ENCODE data around the gene COX7A2L. TPM values are rescaled to one million over a fixed set of nuclear protein-coding genes. Genes with fewer than 3 reads are reported as not detected.

The COX7A2L gene
- total RNA-seq, 1 experiment from 2014 or later: 144 TPM

DNA sequence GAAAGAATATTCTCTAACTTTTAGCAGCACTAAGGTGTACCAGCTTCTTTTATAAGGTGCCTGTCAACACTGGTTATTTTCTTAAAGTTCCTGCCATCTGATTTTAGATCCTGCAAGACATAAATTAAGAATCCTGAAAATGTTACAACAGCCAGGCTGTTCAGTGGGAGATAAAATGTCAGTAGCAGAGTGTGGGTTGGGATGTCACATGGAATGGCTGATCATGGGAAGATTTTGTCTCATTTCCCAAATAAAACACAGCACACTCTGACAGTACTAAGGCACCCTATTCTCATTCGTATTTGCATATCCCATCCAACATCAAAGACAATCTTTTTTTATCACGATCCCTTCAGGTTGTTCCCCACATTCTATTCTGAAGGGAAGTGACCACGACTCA, 2.4 kb upstream of the COX7A2L start:
- Histone ChIP-seq H3K4me3 (no peak overlapping the region), H3F3A (ENCODE audit: insufficient read depth, low read depth) (peaks cover 5% of the 10 kb centered on the region; the same call in 1 of the 2 replicates), H3K4me2 (no peak overlapping the region), H3K9me3 (ENCODE audit: insufficient read depth, low read depth) (no peaks in the 10 kb centered on the region), H4K20me1 (ENCODE audit: insufficient read depth) (no peaks in the 10 kb centered on the region), H3K4me1 (replicated peaks; ENCODE audit: insufficient read depth) (peaks cover 34% of the 10 kb centered on the region), H2AFZ (no peak overlapping the region), H3K36me3 (ENCODE audit: low read depth) (no peaks in the 10 kb centered on the region), H3K9me2 (ENCODE audit: insufficient read depth) (no peaks in the 10 kb centered on the region), H3K27ac (no peak overlapping the region), H3K79me2 (ENCODE audit: low read depth) (peaks cover 26% of the 10 kb centered on the region), H3K27me3 (ENCODE audit: insufficient read depth, low read depth) (no peaks in the 10 kb centered on the region)
- no peak for DNase-seq
- TF ChIP-seq, protein P1, sequence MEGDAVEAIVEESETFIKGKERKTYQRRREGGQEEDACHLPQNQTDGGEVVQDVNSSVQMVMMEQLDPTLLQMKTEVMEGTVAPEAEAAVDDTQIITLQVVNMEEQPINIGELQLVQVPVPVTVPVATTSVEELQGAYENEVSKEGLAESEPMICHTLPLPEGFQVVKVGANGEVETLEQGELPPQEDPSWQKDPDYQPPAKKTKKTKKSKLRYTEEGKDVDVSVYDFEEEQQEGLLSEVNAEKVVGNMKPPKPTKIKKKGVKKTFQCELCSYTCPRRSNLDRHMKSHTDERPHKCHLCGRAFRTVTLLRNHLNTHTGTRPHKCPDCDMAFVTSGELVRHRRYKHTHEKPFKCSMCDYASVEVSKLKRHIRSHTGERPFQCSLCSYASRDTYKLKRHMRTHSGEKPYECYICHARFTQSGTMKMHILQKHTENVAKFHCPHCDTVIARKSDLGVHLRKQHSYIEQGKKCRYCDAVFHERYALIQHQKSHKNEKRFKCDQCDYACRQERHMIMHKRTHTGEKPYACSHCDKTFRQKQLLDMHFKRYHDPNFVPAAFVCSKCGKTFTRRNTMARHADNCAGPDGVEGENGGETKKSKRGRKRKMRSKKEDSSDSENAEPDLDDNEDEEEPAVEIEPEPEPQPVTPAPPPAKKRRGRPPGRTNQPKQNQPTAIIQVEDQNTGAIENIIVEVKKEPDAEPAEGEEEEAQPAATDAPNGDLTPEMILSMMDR (conservative IDR thresholded peaks at IDR 0.05): no peak
- TF ChIP-seq EZH2 (IDR thresholded peaks at IDR 0.05; ENCODE audit: low read depth): no peak
- BruUV-seq (replicated peaks): no TSS peak
- ChIA-PET POLR2A (ENCODE audit: unreplicated experiment) (interaction anchor here (0.6 kb wide), 1 partner anchor 17 kb away, joined by 4 read pairs; no protein-coding TSS in a partner anchor), CTCF (no interaction called here)
- intact Hi-C loops (cut with micrococcal nuclease; ENCODE audit: unreplicated experiment): loop anchor here (5.0 kb wide), 1 partner anchor 449 kb away; no protein-coding TSS in a partner anchor

DNA sequence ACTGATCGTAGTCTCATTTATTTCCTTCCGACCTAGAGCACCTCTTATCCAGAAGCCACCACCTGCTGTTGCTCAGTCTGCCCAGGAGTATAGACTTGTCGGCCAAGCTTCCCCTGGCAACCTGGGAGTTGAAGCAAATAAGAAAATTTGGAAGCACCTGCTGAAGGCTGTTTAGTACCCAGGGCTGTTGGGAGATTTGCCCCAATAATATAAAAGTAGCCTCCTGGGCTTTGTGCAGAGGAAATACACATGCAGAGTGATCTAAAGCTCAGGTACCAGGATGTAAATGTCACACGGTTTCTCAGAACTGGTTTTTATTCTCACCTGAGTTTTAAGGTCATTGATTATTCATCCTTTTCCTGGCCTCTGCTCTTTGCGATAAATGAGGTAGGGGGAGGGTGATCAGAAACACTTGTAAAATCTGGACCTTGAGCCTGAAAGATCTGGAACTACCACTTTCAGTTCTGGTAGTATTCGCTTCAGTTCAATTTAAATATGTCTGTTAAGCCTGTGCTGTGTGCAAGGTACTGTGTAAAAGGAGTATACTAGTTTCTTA, 789 bp upstream of the COX7A2L start:
- intact Hi-C loops (cut with micrococcal nuclease; ENCODE audit: unreplicated experiment): loop anchor here (1.0 to 5.0 kb wide), 4 partner anchors 20 to 450 kb away; no protein-coding TSS in a partner anchor
- ChIA-PET POLR2A (ENCODE audit: unreplicated experiment) (interaction anchor here (0.6 kb wide), 1 partner anchor 205 kb away, joined by 4 read pairs; no protein-coding TSS in a partner anchor), CTCF (no interaction called here)
- no peak for DNase-seq
- 0 out of 2 replicates have a peak, but pooled peaks cover 3% of the 10 kb centered on the region for H4K20me1 ChIP-seq (ENCODE audit: insufficient read depth)
- H3K9me2 ChIP-seq (ENCODE audit: insufficient read depth): no peaks in the 10 kb centered on the region
- H3F3A ChIP-seq (ENCODE audit: insufficient read depth, low read depth): peaks cover 5% of the 10 kb centered on the region; the same call in 1 of the 2 replicates
- H3K27me3 ChIP-seq (ENCODE audit: insufficient read depth, low read depth): no peaks in the 10 kb centered on the region
- H3K4me1 ChIP-seq (replicated peaks; ENCODE audit: insufficient read depth): peaks cover 34% of the 10 kb centered on the region
- H3K36me3 ChIP-seq (ENCODE audit: low read depth): no peaks in the 10 kb centered on the region
- TF ChIP-seq EZH2 (IDR thresholded peaks at IDR 0.05; ENCODE audit: low read depth): no peak
- TF ChIP-seq, protein P1 (conservative IDR thresholded peaks at IDR 0.05): no peak; the same call in 1 of the 2 replicates
- H2AFZ ChIP-seq: peak overlapping the region; percentile 83
- H3K4me3 ChIP-seq: peak overlapping the region; percentile 89
- H3K27ac ChIP-seq: peak overlapping the region; percentile 75
- no peaks in the 10 kb centered on the region for H3K9me3 ChIP-seq (ENCODE audit: insufficient read depth, low read depth)
- H3K4me2 ChIP-seq: peak overlapping the region; percentile 98
- TSS peak; percentile 91 for BruUV-seq (replicated peaks)
- peaks cover 42% of the 10 kb centered on the region for H3K79me2 ChIP-seq (ENCODE audit: low read depth)

DNA sequence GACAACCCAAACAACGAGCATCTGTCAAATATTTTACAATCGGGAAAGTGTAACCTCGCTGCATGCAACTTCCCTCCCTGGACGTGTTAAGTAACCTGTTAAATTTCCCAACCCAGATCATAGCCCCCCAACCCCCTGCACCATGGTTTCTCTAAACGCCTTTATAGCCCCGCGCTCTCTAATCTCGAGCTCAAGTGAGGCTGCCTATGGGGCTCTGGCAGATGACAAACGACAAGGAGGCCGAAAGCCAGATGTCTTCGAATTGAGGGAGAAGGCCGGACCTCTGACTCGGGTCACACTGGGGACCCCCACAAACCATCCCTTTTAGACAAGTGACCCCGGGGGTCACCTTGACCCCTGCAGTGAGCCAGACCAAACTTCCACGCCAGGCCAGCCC, 526 bp downstream of the COX7A2L start:
- POLR2A ChIA-PET (ENCODE audit: unreplicated experiment): interaction anchor here (0.6 to 0.7 kb wide), 2 partner anchors 307 to 450 kb away, joined by 4 to 7 read pairs; no protein-coding TSS in a partner anchor
- no peaks in the 10 kb centered on the region for H3K9me2 ChIP-seq (ENCODE audit: insufficient read depth)
- intact Hi-C loops (cut with micrococcal nuclease; ENCODE audit: unreplicated experiment): loop anchor here (5.0 kb wide), 1 partner anchor 452 kb away; no protein-coding TSS in a partner anchor
- peak overlapping the region; percentile 98 for H3K4me2 ChIP-seq
- H2AFZ ChIP-seq: peak overlapping the region; percentile 80
- no TSS peak for BruUV-seq (replicated peaks)
- CTCF ChIA-PET: interaction anchor here (0.6 to 0.7 kb wide), 2 partner anchors 141 to 312 kb away, joined by 7 to 8 read pairs; no protein-coding TSS in a partner anchor
- 0 out of 2 replicates have a peak, but pooled peaks cover 4% of the 10 kb centered on the region for H4K20me1 ChIP-seq (ENCODE audit: insufficient read depth)
- DNase-seq: no peak
- H3F3A ChIP-seq (ENCODE audit: insufficient read depth, low read depth): peaks cover 5% of the 10 kb centered on the region; the same call in 1 of the 2 replicates
- no peaks in the 10 kb centered on the region for H3K9me3 ChIP-seq (ENCODE audit: insufficient read depth, low read depth)
- peaks cover 55% of the 10 kb centered on the region for H3K79me2 ChIP-seq (ENCODE audit: low read depth)
- peaks cover 26% of the 10 kb centered on the region for H3K4me1 ChIP-seq (replicated peaks; ENCODE audit: insufficient read depth)
- peak overlapping the region; percentile 89 for H3K4me3 ChIP-seq
- no peak for TF ChIP-seq EZH2 (IDR thresholded peaks at IDR 0.05; ENCODE audit: low read depth)
- TF ChIP-seq, protein P1 (conservative IDR thresholded peaks at IDR 0.05): no peak
- H3K27ac ChIP-seq: peak overlapping the region; percentile 75
- no peaks in the 10 kb centered on the region for H3K36me3 ChIP-seq (ENCODE audit: low read depth)
- no peaks in the 10 kb centered on the region for H3K27me3 ChIP-seq (ENCODE audit: insufficient read depth, low read depth)
